WI38 (cell line): Measurements from ENCODE around the gene PRRG2.
A peak's percentile ranks its signal among the peaks of the same experiment; 100 is the strongest.
"Not testable (repeated sequence)": the region's sequence is repeated elsewhere in the genome, so short reads cannot be mapped to it uniquely, and the experiment has no call there.

Experiments
- H3K4me3 ChIP-seq: 2 replicates; pipeline ENCODE4 v1.5.1; 2011; ENCODE audit warnings: low read depth, mild to moderate bottlenecking, control low read depth, low read length
- TF ChIP-seq, protein P1 (sequence below): IDR thresholded peaks from 2 replicates; pipeline ENCODE4 v1.5.1; 2012; ENCODE audit warnings: low read depth, mild to moderate bottlenecking, control low read depth, low read length

Gene PRRG2

GRCh38 chr19:49614096-49614833, 33.1 kb downstream of the PRRG2 start:
- TF ChIP-seq, protein P1, sequence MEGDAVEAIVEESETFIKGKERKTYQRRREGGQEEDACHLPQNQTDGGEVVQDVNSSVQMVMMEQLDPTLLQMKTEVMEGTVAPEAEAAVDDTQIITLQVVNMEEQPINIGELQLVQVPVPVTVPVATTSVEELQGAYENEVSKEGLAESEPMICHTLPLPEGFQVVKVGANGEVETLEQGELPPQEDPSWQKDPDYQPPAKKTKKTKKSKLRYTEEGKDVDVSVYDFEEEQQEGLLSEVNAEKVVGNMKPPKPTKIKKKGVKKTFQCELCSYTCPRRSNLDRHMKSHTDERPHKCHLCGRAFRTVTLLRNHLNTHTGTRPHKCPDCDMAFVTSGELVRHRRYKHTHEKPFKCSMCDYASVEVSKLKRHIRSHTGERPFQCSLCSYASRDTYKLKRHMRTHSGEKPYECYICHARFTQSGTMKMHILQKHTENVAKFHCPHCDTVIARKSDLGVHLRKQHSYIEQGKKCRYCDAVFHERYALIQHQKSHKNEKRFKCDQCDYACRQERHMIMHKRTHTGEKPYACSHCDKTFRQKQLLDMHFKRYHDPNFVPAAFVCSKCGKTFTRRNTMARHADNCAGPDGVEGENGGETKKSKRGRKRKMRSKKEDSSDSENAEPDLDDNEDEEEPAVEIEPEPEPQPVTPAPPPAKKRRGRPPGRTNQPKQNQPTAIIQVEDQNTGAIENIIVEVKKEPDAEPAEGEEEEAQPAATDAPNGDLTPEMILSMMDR = 0 out of 2 replicates have a peak, but pooled peaks have one; percentile 19
- H3K4me3 ChIP-seq = peak overlapping the region; percentile 18; the same call in 1 of the 2 replicates

- TF ChIP-seq, protein P1 = no peak
- H3K4me3 ChIP-seq = no peak overlapping the region
Observed at GRCh38 chr19:49615861-49616260, 34.7 kb downstream of the PRRG2 start.

- H3K4me3 ChIP-seq = no peak overlapping the region
- TF ChIP-seq, protein P1 = no peak
Observed at GRCh38 chr19:49616532-49616931, 35.4 kb downstream of the PRRG2 start.

DNA sequence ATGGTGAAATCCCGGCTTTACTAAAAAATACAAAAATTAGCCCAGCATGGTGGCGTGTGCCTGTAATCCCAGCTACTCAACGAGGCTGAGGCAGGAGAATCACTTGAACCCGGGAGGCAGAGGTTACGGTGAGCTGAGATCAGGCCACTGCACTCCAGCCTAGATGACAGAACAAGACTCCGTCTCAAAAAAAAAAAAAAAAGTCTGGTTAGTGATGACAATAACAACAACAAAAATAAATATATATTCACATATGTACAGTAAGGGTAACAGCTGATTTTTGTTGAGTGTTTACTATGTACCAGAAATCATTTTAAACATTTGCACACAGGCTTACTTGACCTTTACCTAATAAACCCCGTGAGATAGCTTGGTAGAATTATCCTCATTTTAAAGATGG, 35.8 kb downstream of the PRRG2 start:
- TF ChIP-seq, protein P1 = no peak
- H3K4me3 ChIP-seq = no peak overlapping the region

- H3K4me3 ChIP-seq = not testable (repeated sequence)
Observed at GRCh38 chr19:49617860-49618259, 36.7 kb downstream of the PRRG2 start.

DNA sequence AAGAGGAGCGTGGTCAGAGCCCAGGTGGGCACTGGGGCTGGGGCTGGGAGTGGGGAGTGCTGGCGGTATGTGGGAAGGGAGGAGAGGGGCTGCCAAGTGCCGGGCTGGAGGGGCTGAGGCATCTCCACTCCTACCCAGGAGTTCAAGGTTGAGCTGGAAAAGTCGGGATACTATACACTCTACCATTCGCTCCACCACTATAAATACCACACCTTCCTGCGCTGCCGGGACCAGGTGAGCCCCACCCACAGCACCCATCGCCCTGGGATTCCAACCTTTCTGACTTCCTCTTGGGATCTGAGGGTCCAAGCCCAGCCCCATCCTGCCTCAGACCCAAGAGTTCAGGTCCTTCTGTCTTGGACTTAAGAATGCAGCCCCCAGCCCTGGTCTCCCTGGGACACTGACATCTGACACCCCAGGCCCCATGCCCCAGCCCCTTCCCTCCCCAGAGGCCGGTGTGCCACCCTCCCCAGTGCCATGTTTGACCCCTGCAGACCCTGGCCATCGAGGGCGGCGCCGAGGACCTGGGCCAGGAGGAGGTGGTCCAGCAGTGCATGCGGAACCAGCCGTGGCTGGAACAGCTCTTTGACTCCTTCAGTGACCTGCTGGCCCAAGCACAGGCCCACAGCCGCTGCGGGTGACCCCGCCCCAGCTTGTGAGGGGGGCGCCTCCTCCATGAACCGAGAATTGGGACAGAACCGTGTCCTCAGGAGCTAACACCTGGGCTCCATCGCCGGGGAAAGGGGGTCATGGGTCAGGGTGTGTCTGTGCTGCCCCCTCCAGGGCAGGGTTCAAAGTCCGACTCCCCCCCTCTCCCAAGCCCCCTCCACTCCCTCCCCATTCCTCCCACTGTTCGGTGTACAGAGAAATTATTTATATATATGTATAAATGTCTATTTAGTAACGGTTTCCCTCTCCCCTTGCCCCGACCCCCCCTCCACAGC, 44.1 kb downstream of the PRRG2 start:
- TF ChIP-seq, protein P1 = no peak
- H3K4me3 ChIP-seq = no peak overlapping the region

DNA sequence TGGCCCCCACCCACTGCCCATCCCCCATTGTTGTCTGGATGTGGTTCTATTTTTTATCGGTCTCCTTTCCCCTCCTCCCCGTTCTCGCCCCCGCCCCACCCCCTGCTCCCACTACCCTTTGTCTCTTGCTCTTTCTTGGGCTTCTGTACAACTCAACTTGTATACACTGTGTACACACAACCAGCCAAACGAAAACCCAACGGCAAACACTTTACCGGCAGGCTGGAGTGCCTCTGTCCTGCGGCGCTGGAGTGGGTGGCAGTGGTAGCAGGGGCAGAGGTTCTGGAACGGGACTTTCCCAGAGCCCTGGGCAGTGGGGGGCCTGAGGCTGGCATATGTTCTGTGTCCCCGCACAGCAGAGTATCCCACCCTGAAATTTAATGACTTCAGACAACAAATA, 45.1 kb downstream of the PRRG2 start:
- TF ChIP-seq, protein P1 = no peak
- H3K4me3 ChIP-seq = no peak overlapping the region
